ENCODE data around the gene NADK2.

The NADK2 gene

GRCh38 chr5:36177715-36178523, 63.8 kb downstream of the NADK2 start:
- peak in 2 of 42 donors; percentile 23 to 51 for DNase-seq
- intact Hi-C loops (cut with DNase I) = no loop called here

GRCh38 chr5:36177154-36177553, 64.6 kb downstream of the NADK2 start:
- DNase-seq = no peak
- intact Hi-C loops (cut with DNase I) = no loop called here

- intact Hi-C loops (cut with DNase I) = no loop called here
- no peak for DNase-seq
Observed at GRCh38 chr5:36175043-36175442, 66.7 kb downstream of the NADK2 start.

- intact Hi-C loops (cut with DNase I) = no loop called here
Observed at GRCh38 chr5:36174119-36174518, 67.6 kb downstream of the NADK2 start.

GRCh38 chr5:36173426-36173825, 68.3 kb downstream of the NADK2 start:
- intact Hi-C loops (cut with DNase I) = no loop called here
- DNase-seq = no peak

More at GRCh38 chr5:36174119-36174518, 67.6 kb downstream of the NADK2 start:
- DNase-seq = no peak

GRCh38 chr5:36172599-36172998, 69.1 kb downstream of the NADK2 start:
- intact Hi-C loops (cut with DNase I) = no loop called here
- no peak for DNase-seq

- intact Hi-C loops (cut with DNase I) = no loop called here
- no peak for DNase-seq
Observed at GRCh38 chr5:36170832-36171424, 70.8 kb downstream of the NADK2 start.

GRCh38 chr5:36168737-36169136, 73.0 kb downstream of the NADK2 start:
- no peak for DNase-seq
- intact Hi-C loops (cut with DNase I) = no loop called here

- no peak for DNase-seq
- intact Hi-C loops (cut with DNase I) = no loop called here
Observed at GRCh38 chr5:36164461-36164860, 77.3 kb downstream of the NADK2 start.

GRCh38 chr5:36162810-36163486, 78.8 kb downstream of the NADK2 start:
- intact Hi-C loops (cut with DNase I) = no loop called here
- peak in 24 of 42 donors; percentile 12 to 75 (median 48) for DNase-seq

GRCh38 chr5:36161361-36161760, 80.4 kb downstream of the NADK2 start:
- no peak for DNase-seq
- intact Hi-C loops (cut with DNase I) = no loop called here

GRCh38 chr5:36160617-36161016, 81.1 kb downstream of the NADK2 start:
- intact Hi-C loops (cut with DNase I) = no loop called here
- no peak for DNase-seq

- no peak for DNase-seq
- intact Hi-C loops (cut with DNase I) = no loop called here
Observed at GRCh38 chr5:36158144-36158543, 83.6 kb downstream of the NADK2 start.

GRCh38 chr5:36156619-36157018, 85.1 kb downstream of the NADK2 start:
- intact Hi-C loops (cut with DNase I) = no loop called here
- no peak for DNase-seq

- intact Hi-C loops (cut with DNase I) = no loop called here
- no peak for DNase-seq
Observed at GRCh38 chr5:36156121-36156601, 85.6 kb downstream of the NADK2 start.

- intact Hi-C loops (cut with DNase I) = no loop called here
- DNase-seq = no peak
Observed at GRCh38 chr5:36155291-36155690, 86.4 kb downstream of the NADK2 start.

- intact Hi-C loops (cut with DNase I) = loop anchor here (5.0 kb wide), 1 partner anchor 89 kb away; the partner anchor contains the start of gene NADK2
- DNase-seq = no peak
Observed at GRCh38 chr5:36153726-36154125, 88.0 kb downstream of the NADK2 start.

GRCh38 chr5:36153298-36153677, 88.4 kb downstream of the NADK2 start:
- DNase-seq = no peak
- intact Hi-C loops (cut with DNase I) = loop anchor here (5.0 kb wide), 1 partner anchor 89 kb away; the partner anchor contains the start of gene NADK2

- DNase-seq = peak in 3 of 42 donors; percentile 6 to 26 (median 11)
- intact Hi-C loops (cut with DNase I) = loop anchor here (5.0 kb wide), 1 partner anchor 90 kb away; the partner anchor contains the start of gene NADK2
Observed at GRCh38 chr5:36152324-36153297, 89.1 kb downstream of the NADK2 start.
